HUES48 (cell line): ENCODE data around the gene KY.

ENCODE experiments used
- H3K27ac ChIP-seq: one replicate; pipeline ENCODE4 v1.7.0; 2013; ENCODE audit warnings: low read depth, low read length, inconsistent platforms
- H3K27me3 ChIP-seq: 2 replicates; pipeline ENCODE4 v1.6.1; 2013; ENCODE audit warnings: mild to moderate bottlenecking, low read length; ENCODE audit not compliant: control insufficient read depth, insufficient read depth
- H3K36me3 ChIP-seq: 2 replicates; pipeline ENCODE4 v1.6.1; 2013; ENCODE audit warnings: low read length; ENCODE audit not compliant: control insufficient read depth, insufficient read depth
- H3K4me1 ChIP-seq: 2 replicates; pipeline ENCODE4 v1.6.1; 2013; ENCODE audit warnings: mild to moderate bottlenecking, low read length; ENCODE audit not compliant: control insufficient read depth, insufficient read depth
- H3K4me3 ChIP-seq: 2 replicates; pipeline ENCODE4 v1.5.1; 2013; ENCODE audit warnings: mild to moderate bottlenecking, low read depth, low read length
- H3K9ac ChIP-seq: 2 replicates; pipeline ENCODE4 v1.6.1; 2013; ENCODE audit warnings: mild to moderate bottlenecking, low read depth, low read length, moderate library complexity
- H3K9me3 ChIP-seq: 2 replicates; pipeline ENCODE4 v1.6.1; 2013; ENCODE audit warnings: low read length; ENCODE audit not compliant: control insufficient read depth, insufficient read depth

KY gene

GRCh38 chr3:134625885-134626741 is 24.7 kb downstream of the KY start:
- no peak overlapping the region for H3K27ac ChIP-seq
- no peak overlapping the region for H3K9ac ChIP-seq
- H3K36me3 ChIP-seq: no peaks in the 10 kb centered on the region
- H3K9me3 ChIP-seq: peaks cover 4% of the 10 kb centered on the region; the same call in 1 of the 2 replicates
- H3K4me1 ChIP-seq: no peaks in the 10 kb centered on the region
- no peak overlapping the region for H3K4me3 ChIP-seq
- no peaks in the 10 kb centered on the region for H3K27me3 ChIP-seq

- H3K9ac ChIP-seq: no peak overlapping the region
- H3K4me1 ChIP-seq: no peaks in the 10 kb centered on the region
- no peak overlapping the region for H3K4me3 ChIP-seq
- H3K36me3 ChIP-seq: no peaks in the 10 kb centered on the region
- no peaks in the 10 kb centered on the region for H3K9me3 ChIP-seq
- H3K27me3 ChIP-seq: no peaks in the 10 kb centered on the region
- no peak overlapping the region for H3K27ac ChIP-seq
These were observed 25.4 kb downstream of the KY start for GRCh38 chr3:134625462-134625861.

GRCh38 chr3:134624537-134625287 is 26.1 kb downstream of the KY start:
- Histone ChIP-seq H3K9me3 (no peaks in the 10 kb centered on the region), H3K27me3 (no peaks in the 10 kb centered on the region), H3K9ac (no peak overlapping the region), H3K4me1 (no peaks in the 10 kb centered on the region), H3K4me3 (no peak overlapping the region), H3K27ac (no peak overlapping the region), H3K36me3 (no peaks in the 10 kb centered on the region)

- Histone ChIP-seq H3K4me3 (no peak overlapping the region), H3K27me3 (no peaks in the 10 kb centered on the region), H3K36me3 (no peaks in the 10 kb centered on the region), H3K4me1 (no peaks in the 10 kb centered on the region), H3K9ac (no peak overlapping the region), H3K27ac (no peak overlapping the region), H3K9me3 (no peaks in the 10 kb centered on the region)
These were observed 27.1 kb downstream of the KY start for GRCh38 chr3:134623615-134624245.

- Histone ChIP-seq H3K4me3 (no peak overlapping the region), H3K27me3 (no peaks in the 10 kb centered on the region), H3K4me1 (no peaks in the 10 kb centered on the region), H3K27ac (no peak overlapping the region), H3K36me3 (no peaks in the 10 kb centered on the region), H3K9ac (no peak overlapping the region), H3K9me3 (no peaks in the 10 kb centered on the region)
These were observed 27.9 kb downstream of the KY start for GRCh38 chr3:134622806-134623365.

GRCh38 chr3:134621854-134622253 is 29.0 kb downstream of the KY start:
- no peaks in the 10 kb centered on the region for H3K27me3 ChIP-seq
- H3K4me1 ChIP-seq: no peaks in the 10 kb centered on the region
- H3K27ac ChIP-seq: no peak overlapping the region
- no peaks in the 10 kb centered on the region for H3K36me3 ChIP-seq
- H3K9ac ChIP-seq: no peak overlapping the region
- no peak overlapping the region for H3K4me3 ChIP-seq
- H3K9me3 ChIP-seq: no peaks in the 10 kb centered on the region

GRCh38 chr3:134620476-134621115 is 30.2 kb downstream of the KY start:
- no peaks in the 10 kb centered on the region for H3K36me3 ChIP-seq
- no peaks in the 10 kb centered on the region for H3K4me1 ChIP-seq
- H3K4me3 ChIP-seq: no peak overlapping the region
- no peak overlapping the region for H3K9ac ChIP-seq
- H3K27me3 ChIP-seq: no peaks in the 10 kb centered on the region
- H3K9me3 ChIP-seq: no peaks in the 10 kb centered on the region
- no peak overlapping the region for H3K27ac ChIP-seq

GRCh38 chr3:134619884-134620445 is 30.9 kb downstream of the KY start:
- H3K27me3 ChIP-seq: no peaks in the 10 kb centered on the region
- H3K4me1 ChIP-seq: no peaks in the 10 kb centered on the region
- H3K9me3 ChIP-seq: no peaks in the 10 kb centered on the region
- no peaks in the 10 kb centered on the region for H3K36me3 ChIP-seq
- no peak overlapping the region for H3K4me3 ChIP-seq
- H3K27ac ChIP-seq: no peak overlapping the region
- no peak overlapping the region for H3K9ac ChIP-seq

- H3K9ac ChIP-seq: no peak overlapping the region
- no peaks in the 10 kb centered on the region for H3K36me3 ChIP-seq
- H3K4me1 ChIP-seq: no peaks in the 10 kb centered on the region
- no peak overlapping the region for H3K4me3 ChIP-seq
- no peaks in the 10 kb centered on the region for H3K9me3 ChIP-seq
- H3K27me3 ChIP-seq: no peaks in the 10 kb centered on the region
- no peak overlapping the region for H3K27ac ChIP-seq
These were observed 31.6 kb downstream of the KY start for GRCh38 chr3:134619301-134619615.

- Histone ChIP-seq H3K9ac (no peak overlapping the region), H3K27me3 (no peaks in the 10 kb centered on the region), H3K27ac (no peak overlapping the region), H3K4me3 (no peak overlapping the region), H3K9me3 (no peaks in the 10 kb centered on the region), H3K36me3 (no peaks in the 10 kb centered on the region), H3K4me1 (no peaks in the 10 kb centered on the region)
These were observed 32.1 kb downstream of the KY start for GRCh38 chr3:134618478-134619300.
